HepG2 (cell line): ENCODE measurements around the gene FBXW8. TPM values are rescaled to one million over a fixed set of nuclear protein-coding genes. Genes with fewer than 3 reads are reported as not detected.

Experiments
- AGO1 ChIP-seq: fragments of 200-400 bp; formaldehyde crosslinking; IDR thresholded peaks from 2 replicates; pipeline ENCODE4 v1.6.1; 2017; ENCODE audit warnings: mild to moderate bottlenecking, low read depth, low read length, moderate library complexity; ENCODE audit not compliant: poor library complexity, severe bottlenecking
- BHLHE40 ChIP-seq: IDR thresholded peaks from 2 replicates; pipeline ENCODE4 v1.6.1; 2011; ENCODE audit warnings: low read length, improper control_type of control experiment
- ZEB1 ChIP-seq: IDR thresholded peaks from 2 replicates; pipeline ENCODE4 v1.6.1; 2012; ENCODE audit warnings: mild to moderate bottlenecking, low read depth, inconsistent platforms; ENCODE audit not compliant: insufficient replicate concordance
- ZNF605 ChIP-seq: sonication (generic); formaldehyde crosslinking; IDR thresholded peaks from 2 replicates; pipeline ENCODE4 v1.8.0; 2022; ENCODE audit warnings: mild to moderate bottlenecking, missing genetic modification reagents
- polyA plus RNA-seq, 8 experiments: library from polyadenylated mRNA; depleted of rRNA in 3 of 8; stranded (reverse) in 7 of 8; unstranded in 1 of 8; fragments of >200 nt; fragmentation: Illumina TruSeq in 4 of 8; extraction: Trizol in 4 of 8; gene quantifications; 2 replicates each; pipeline versions ENCODE4 v1.2.1 to v1.2.3, GENCODE V29; 2011 to 2016; ENCODE audit warnings: low read depth in 4 of 8, missing spikeins in 1 of 8, mixed read lengths in 1 of 8; ENCODE audit not compliant: insufficient read depth in 1 of 8
- total RNA-seq, 5 experiments: library from RNA; depleted of rRNA; stranded (reverse); fragments of >200 nt; fragmentation: Illumina TruSeq; extraction: Trizol; gene quantifications; 2 replicates each; pipeline ENCODE4 v1.2.3, GENCODE V29; 2016; ENCODE audit warnings: low read depth in 1 of 5
- TF ChIP-seq, protein P1 (sequence below), 2 experiments: sonication (generic) in 1 of 2; formaldehyde crosslinking in 1 of 2; IDR thresholded peaks; 2 replicates each; pipeline versions ENCODE4 v1.6.1 to v1.9.0; 2014 to 2022; ENCODE audit warnings: antibody characterized with exemption in 1 of 2, borderline replicate concordance in 1 of 2, inconsistent platforms in 1 of 2, low read depth in 1 of 2, missing genetic modification reagents in 1 of 2

FBXW8 gene
- total and polyA plus RNA-seq, 2 of the 13 experiments (the other 11 are each of a cell fraction or from before 2014, with no cell fraction given), result 5.1 to 5.9 TPM

DNA sequence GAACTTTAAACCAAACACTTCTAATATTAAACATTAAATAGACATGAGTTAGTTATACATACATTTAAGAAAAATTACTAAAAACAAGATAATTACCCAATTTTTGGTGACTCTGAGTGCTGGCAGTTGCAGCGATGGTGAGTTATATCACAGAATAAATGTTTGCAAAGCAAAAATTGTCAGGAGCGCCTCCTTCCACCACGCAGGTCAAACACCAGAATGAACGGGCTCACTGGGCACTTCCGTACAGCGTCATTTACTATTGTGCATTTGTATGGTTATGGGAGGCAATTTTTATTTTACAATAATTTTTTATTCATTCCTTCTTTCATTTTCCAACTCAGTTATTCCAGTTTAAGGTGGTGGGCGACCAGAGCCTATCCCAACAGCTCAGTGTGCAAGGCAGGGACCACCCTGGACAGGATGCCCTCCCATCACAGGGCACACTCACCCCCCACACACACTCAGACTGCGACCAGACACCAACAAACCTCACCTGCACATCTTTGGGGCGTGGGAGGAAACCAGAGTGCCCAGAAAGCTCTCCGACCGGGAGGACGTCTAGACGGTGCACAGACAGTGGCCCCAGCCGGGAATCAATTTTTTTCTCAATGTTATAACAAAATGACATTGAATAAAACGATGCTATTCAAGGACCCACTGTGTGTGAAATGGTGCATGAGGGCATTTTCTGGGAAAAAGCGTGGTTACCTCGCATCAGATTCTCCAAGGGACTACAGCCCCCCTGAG, 121.3 kb downstream of the FBXW8 start (continued):
- TF ChIP-seq, protein P1, sequence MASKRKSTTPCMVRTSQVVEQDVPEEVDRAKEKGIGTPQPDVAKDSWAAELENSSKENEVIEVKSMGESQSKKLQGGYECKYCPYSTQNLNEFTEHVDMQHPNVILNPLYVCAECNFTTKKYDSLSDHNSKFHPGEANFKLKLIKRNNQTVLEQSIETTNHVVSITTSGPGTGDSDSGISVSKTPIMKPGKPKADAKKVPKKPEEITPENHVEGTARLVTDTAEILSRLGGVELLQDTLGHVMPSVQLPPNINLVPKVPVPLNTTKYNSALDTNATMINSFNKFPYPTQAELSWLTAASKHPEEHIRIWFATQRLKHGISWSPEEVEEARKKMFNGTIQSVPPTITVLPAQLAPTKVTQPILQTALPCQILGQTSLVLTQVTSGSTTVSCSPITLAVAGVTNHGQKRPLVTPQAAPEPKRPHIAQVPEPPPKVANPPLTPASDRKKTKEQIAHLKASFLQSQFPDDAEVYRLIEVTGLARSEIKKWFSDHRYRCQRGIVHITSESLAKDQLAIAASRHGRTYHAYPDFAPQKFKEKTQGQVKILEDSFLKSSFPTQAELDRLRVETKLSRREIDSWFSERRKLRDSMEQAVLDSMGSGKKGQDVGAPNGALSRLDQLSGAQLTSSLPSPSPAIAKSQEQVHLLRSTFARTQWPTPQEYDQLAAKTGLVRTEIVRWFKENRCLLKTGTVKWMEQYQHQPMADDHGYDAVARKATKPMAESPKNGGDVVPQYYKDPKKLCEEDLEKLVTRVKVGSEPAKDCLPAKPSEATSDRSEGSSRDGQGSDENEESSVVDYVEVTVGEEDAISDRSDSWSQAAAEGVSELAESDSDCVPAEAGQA (IDR thresholded peaks at IDR 0.05; ENCODE audit: low read depth), result no peak
- TF ChIP-seq, protein P1 (CRISPR knock-in tag; IDR thresholded peaks at IDR 0.05; ENCODE audit: borderline replicate concordance), result no peak
- TF ChIP-seq ZEB1 (no peak), ZNF605 (CRISPR knock-in tag) (no peak), BHLHE40 (no peak), AGO1 (no peak)
